Measurements from ENCODE around the gene EXOSC3. TPM values are rescaled to one million over a fixed set of nuclear protein-coding genes. Genes with fewer than 3 reads are reported as not detected.

The EXOSC3 gene
- total and polyA plus RNA-seq, 10 of the 15 experiments (the other 5 are each of a cell fraction or from before 2014, with no cell fraction given) = 8.2 to 161 (median 61.4) TPM

DNA sequence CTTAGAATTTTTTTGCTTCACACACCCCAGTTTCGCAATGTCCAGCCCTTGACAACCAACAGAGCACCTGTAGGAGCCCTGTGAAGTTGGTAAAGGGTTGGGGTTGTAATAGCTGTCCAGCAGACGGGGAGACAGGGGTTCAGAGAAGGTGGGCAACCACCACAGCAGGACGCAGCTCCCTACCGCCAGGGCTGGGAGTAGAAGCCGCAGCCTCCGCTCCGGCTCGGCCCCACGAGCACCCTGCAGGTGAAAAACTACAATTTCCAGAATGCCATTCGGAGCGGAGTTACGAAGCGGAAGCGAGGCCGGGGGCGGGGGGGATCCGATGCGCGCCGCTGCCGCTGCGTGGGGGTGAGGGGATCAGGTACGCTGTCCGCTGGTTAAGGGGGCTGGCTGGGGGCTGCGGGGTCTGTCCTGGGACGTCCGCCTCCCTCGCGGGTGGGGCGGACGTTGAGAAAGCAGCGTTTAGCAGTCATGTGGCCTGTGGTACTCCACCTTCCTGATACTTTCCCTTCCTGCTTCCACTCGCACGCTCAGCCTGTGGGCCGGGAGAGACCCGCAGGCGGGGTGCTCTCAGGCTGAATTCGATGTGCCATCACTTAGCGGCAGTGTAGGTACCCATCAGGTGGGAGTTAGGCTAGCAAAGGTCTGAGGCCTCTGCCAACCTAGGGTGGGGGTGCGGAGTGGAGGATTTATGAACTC is 31.2 kb downstream of the EXOSC3 start, which contains the start of gene TRMT10B (continued):
- TF ChIP-seq SREBF1 (IDR thresholded peaks at IDR 0.05; ENCODE audit: low read length) (no peak), CBX3 (IDR thresholded peaks at IDR 0.05; ENCODE audit: borderline replicate concordance, low read depth) (no peak), CREM (IDR thresholded peaks at IDR 0.05; ENCODE audit: low read depth) (peak; percentile 66; the same call in 1 of the 2 replicates), ATF7 (IDR thresholded peaks at IDR 0.05; ENCODE audit: low read depth) (no peak), EGR1 (IDR thresholded peaks at IDR 0.05; ENCODE audit: borderline replicate concordance in 1 of 2, low read depth in 2 of 2, low read length in 2 of 2) (peak in 1 of 2 experiments; percentile 84; a peak in 2 of 3 replicates), PAX8 (IDR thresholded peaks at IDR 0.05) (no peak), HCFC1 (IDR thresholded peaks at IDR 0.05; ENCODE audit: low read length) (peak; percentile 81), HDAC2 (IDR thresholded peaks at IDR 0.05) (no peak), POLR2A (IDR thresholded peaks at IDR 0.05; ENCODE audit: low read depth, low read length) (peak; percentile 75), IKZF2 (IDR thresholded peaks at IDR 0.05) (peak in 1 of 2 experiments; percentile 41; a peak in 2 of 4 replicates), IRF4 (IDR thresholded peaks at IDR 0.05; ENCODE audit: low read depth, low read length) (no peak), MTA2 (IDR thresholded peaks at IDR 0.05; ENCODE audit: low read depth) (no peak), CHD2 (IDR thresholded peaks at IDR 0.05; ENCODE audit: borderline replicate concordance, low read depth, low read length) (no peak), PKNOX1 (IDR thresholded peaks at IDR 0.05) (no peak), SIX5 (IDR thresholded peaks at IDR 0.05; ENCODE audit: low read depth, low read length, severe bottlenecking) (peak; percentile 79), BACH1 (IDR thresholded peaks at IDR 0.05; ENCODE audit: borderline replicate concordance) (no peak), YY1 (IDR thresholded peaks at IDR 0.05; ENCODE audit: low read depth, low read length) (0 out of 2 replicates have a peak, but pooled peaks have one; percentile 36)
- TF ChIP-seq, protein P1, sequence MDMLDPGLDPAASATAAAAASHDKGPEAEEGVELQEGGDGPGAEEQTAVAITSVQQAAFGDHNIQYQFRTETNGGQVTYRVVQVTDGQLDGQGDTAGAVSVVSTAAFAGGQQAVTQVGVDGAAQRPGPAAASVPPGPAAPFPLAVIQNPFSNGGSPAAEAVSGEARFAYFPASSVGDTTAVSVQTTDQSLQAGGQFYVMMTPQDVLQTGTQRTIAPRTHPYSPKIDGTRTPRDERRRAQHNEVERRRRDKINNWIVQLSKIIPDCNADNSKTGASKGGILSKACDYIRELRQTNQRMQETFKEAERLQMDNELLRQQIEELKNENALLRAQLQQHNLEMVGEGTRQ (IDR thresholded peaks at IDR 0.05; ENCODE audit: borderline replicate concordance, low read depth, low read length) = peak; percentile 12; the same call in 1 of the 2 replicates
- TF ChIP-seq, protein P2, sequence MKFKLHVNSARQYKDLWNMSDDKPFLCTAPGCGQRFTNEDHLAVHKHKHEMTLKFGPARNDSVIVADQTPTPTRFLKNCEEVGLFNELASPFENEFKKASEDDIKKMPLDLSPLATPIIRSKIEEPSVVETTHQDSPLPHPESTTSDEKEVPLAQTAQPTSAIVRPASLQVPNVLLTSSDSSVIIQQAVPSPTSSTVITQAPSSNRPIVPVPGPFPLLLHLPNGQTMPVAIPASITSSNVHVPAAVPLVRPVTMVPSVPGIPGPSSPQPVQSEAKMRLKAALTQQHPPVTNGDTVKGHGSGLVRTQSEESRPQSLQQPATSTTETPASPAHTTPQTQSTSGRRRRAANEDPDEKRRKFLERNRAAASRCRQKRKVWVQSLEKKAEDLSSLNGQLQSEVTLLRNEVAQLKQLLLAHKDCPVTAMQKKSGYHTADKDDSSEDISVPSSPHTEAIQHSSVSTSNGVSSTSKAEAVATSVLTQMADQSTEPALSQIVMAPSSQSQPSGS (IDR thresholded peaks at IDR 0.05; ENCODE audit: low read length) = no peak
- TF ChIP-seq, protein P3, sequence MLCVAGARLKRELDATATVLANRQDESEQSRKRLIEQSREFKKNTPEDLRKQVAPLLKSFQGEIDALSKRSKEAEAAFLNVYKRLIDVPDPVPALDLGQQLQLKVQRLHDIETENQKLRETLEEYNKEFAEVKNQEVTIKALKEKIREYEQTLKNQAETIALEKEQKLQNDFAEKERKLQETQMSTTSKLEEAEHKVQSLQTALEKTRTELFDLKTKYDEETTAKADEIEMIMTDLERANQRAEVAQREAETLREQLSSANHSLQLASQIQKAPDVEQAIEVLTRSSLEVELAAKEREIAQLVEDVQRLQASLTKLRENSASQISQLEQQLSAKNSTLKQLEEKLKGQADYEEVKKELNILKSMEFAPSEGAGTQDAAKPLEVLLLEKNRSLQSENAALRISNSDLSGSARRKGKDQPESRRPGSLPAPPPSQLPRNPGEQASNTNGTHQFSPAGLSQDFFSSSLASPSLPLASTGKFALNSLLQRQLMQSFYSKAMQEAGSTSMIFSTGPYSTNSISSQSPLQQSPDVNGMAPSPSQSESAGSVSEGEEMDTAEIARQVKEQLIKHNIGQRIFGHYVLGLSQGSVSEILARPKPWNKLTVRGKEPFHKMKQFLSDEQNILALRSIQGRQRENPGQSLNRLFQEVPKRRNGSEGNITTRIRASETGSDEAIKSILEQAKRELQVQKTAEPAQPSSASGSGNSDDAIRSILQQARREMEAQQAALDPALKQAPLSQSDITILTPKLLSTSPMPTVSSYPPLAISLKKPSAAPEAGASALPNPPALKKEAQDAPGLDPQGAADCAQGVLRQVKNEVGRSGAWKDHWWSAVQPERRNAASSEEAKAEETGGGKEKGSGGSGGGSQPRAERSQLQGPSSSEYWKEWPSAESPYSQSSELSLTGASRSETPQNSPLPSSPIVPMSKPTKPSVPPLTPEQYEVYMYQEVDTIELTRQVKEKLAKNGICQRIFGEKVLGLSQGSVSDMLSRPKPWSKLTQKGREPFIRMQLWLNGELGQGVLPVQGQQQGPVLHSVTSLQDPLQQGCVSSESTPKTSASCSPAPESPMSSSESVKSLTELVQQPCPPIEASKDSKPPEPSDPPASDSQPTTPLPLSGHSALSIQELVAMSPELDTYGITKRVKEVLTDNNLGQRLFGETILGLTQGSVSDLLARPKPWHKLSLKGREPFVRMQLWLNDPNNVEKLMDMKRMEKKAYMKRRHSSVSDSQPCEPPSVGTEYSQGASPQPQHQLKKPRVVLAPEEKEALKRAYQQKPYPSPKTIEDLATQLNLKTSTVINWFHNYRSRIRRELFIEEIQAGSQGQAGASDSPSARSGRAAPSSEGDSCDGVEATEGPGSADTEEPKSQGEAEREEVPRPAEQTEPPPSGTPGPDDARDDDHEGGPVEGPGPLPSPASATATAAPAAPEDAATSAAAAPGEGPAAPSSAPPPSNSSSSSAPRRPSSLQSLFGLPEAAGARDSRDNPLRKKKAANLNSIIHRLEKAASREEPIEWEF (IDR thresholded peaks at IDR 0.05; ENCODE audit: insufficient replicate concordance, low read depth, low read length) = no peak
